Hypothalamus (tissue), 51 donors: ENCODE measurements around the gene GRIK5.

Experiments
- DNase-seq, 51 donors: peaks; one replicate each; lab custom pipeline; 2025; lab: John Stamatoyannopoulos, UW

The GRIK5 gene

GRCh38 chr19:42076380-42076944 lies 6.5 kb upstream of the GRIK5 start:
- DNase-seq = peak in 11 of 51 donors; percentile 35 to 63 (median 59)

GRCh38 chr19:42075616-42076379 lies 5.8 kb upstream of the GRIK5 start, which contains the start of gene ZNF574:
TSS of gene ZNF574 (plus strand) at chr19:42076166. CDS start at chr19:42078607, 2,441 bp downstream.
- peak; percentile 81 to 99 (median 97) for DNase-seq

DNA sequence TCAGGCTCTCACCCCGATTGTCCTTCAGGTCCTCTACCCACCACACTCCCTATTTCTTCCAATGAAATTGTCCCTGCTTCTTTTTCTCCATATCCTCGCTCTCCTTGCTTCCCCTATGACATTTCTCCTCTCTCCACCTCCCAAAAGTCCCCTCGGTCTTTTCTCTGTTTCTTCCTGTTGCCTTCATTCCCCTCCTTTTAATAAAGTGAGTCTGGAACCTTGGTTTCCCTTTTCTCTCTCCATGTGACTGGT lies 5.3 kb upstream of the GRIK5 start:
- DNase-seq = peak in 2 of 51 donors; percentile 28 to 34

DNA sequence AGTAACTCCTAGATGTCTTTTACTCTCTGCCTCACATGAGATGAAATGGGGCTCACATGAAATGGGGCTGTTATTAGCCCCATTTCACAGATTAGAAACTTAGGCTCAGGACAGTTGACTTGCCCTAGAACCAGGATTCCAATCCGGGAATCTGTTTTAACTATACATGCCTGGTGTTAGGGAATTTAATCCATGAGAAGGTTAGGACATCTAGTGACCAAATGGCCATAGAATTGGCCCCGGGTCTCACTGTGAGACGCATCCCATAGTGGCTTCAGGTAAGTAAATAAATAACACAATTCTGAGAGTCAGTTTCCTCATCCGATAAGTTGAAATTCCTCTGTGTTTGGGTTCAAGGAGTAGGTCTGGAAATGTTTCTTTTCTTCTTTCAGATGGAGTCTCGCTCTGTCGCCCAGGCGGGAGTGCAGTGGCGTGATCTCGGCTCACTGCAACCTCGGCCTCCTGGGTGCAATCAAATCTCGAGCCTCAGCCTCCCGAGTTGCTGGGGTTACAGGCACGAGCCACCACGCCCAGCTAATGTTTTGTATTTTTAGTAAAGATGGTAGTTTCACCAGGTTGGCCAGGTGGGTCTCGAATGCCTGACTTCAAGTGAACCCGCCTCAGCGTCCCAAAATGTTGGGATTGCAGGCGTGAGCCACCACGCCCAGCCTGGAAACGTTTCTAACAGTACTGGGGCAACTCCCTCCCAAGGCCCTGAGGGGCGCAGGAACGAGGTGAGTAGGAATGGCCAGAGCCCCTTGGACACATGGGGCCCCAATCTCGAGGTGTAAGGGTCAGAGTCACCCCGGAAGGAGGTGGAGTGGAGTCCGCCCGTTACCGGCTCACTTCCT lies 4.7 kb upstream of the GRIK5 start:
- DNase-seq = peak in 3 of 51 donors; percentile 8 to 37 (median 24)

DNA sequence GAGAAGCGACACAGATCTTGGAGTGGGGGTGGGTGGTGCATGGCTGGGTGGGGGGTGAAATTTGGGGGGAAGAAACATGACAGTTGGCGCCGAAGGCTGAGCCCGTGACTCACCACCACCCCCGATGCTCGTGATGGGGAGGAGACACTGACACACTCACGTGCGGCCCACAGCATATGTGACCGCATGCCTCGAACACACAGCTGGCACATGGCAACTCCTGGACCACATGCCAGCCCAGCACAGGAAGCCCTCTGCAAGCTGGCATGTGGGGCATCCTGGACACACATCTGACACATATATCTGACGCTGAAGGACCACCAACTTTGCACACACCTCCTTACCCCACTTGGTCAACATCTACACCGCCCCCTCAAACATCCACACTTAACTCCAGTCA lies 1.2 kb upstream of the GRIK5 start:
- DNase-seq = peak in 1 of 51 donors; percentile 49

DNA sequence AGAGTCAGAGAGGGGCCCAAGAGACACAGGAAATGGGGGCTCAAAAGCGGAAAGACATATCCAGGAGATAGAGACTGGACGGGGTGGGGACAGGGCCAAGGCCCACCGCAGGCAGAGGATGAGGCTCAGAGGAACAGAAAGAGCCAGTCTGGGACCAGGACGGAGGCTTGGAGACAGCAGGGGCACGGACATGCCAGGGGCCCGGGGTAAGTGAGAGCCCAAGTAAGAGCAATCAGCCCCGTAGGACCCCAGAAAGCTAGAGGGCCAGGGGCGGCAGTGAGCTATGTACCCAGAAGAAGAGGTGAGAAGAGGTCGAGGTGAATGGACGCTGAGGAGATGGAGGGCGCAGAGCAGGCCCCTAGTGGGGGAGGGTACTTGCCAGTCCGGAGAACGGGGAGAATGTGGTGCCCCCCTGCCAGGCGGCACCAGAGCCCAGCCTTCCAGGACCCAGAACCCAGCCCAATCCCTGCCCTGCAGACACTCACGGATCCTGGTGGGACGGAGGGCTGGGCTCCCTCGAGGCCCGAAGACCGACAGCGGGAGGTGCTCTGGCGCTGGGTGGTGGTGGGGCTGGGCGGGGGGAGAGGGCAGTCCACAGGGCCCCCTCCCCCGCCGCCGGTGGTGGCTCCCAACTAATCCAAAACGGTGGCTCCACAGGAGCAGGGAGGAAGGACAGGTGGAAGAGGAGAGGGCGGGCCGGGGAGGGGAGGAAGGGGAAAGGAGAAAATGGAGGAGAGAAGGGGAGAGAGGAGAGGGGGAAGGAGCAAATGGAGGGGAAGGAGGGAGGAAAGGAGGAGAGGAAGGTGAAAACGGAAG lies 1.0 kb downstream of the GRIK5 start:
- DNase-seq = peak in 4 of 51 donors; percentile 6 to 15 (median 11)

DNA sequence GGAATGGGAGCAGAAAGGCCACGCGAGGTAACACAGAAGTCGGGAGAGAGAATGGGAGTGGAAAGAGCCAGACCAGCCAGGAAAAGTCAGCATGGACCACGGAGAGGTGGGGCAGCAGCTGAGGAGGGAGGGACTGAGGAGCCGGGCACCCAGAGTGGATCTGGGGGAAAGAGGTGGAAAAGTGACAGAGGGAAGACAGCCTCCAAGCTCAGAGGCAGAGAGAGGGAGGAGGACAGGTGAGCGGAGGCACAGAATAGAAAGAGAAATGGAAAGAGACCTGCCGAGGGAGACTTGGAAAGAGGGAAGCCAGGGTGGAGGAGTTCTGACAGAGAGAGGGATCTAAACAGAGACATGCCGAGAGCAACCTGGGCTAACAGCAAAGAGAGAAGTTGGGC lies 1.6 kb downstream of the GRIK5 start:
- peak in 1 of 51 donors; percentile 15 for DNase-seq

DNA sequence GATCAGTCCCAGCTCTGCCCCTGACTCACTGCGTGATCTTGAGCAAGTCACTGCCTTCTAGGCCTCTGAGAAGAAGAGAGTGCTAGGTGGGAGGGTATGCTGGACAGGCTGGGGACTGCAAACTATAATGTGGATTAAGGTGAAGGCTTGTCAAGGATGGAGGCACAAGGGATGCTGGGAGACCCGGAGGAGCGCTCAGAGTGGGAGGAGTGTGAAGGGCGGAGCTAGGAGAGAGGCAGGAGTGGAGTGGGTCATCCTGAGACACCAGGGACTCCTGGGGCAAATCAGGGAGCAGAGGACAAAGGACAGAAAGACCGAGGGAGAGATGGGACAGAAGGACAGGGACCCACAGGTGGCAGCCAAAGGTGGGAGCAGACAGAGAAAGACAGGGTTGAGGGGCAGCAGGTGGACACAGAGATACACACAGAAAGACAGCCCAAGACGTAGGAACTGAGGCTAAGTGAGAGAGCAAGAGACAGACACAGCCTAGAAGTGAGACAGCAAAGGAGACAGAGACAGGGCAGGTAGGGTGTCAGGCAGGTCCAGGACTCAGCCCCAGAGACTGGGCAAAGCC lies 2.6 kb downstream of the GRIK5 start:
- DNase-seq = no peak

DNA sequence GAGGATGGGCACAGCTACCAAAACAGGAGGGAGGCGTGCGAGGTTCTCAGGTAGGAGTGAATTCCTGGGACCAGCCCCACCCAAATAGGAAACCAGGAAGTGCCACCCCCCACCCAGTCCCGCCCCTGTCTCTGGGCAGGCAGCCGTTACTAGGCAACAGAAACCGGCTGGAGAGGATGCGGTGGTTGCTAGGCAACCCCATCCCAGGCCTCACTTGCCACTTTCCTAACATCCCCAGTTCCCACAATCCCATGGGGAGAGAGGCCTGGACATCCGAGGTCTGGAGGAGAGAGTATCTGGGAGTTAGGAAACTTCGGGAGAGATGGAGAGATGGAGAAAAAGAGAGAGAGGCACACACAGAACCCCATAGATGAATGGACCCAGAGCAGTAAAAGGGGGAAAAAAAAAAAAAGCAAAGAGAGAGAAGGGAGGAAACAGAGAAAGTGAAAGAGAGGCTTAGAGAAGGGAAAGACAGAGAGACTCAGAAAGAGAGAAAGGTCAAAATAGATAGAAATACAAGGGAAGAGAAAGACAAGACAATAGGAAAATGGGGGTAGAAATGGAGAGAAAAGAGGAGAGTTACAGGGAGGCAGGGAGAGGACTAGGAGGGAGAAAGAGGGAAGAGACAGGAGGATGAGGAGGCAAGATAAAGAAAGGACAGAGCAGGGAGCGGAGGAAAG lies 3.8 kb downstream of the GRIK5 start:
- DNase-seq = peak in 25 of 51 donors; percentile 7 to 73 (median 35)

DNA sequence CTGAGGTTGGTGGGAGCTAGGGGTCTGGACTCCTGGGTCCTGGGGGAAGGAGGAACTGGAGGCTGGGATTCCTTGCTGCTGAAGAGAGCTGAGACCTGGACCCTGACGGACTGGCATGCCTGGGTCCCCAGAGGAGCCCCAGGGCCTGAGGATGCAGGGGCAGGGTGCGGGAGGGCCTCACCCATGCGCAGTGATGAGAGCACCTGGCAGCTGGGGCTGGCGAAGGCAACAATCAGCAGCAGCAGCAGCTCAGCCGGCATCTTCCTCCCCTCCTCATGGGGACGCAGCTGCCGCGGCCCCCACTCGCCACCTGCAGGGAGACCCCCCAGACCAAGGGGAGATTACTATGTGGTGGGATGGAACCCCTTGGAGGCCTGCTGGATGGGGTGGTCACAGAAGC lies 4.5 kb downstream of the GRIK5 start:
- DNase-seq = no peak

DNA sequence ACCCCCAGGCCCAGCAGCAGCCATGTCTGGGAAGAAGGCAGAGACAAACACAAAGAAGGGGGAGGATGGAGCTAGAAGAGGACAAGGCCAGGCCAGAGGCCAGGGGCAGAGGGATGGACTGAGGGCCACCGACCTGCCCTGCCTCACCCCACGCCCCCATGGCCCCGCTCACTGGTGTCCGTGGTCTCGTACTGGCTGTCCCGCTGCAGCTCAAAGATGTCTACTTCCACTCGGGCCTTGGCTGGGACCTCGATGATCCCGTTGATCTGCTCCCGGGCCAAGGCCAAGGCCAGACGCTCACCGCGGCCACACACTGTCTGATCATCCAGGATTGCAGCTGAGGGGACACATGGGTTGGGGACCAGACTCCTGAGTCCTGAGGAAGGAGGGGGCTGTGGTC lies 5.0 kb downstream of the GRIK5 start:
- no peak for DNase-seq

DNA sequence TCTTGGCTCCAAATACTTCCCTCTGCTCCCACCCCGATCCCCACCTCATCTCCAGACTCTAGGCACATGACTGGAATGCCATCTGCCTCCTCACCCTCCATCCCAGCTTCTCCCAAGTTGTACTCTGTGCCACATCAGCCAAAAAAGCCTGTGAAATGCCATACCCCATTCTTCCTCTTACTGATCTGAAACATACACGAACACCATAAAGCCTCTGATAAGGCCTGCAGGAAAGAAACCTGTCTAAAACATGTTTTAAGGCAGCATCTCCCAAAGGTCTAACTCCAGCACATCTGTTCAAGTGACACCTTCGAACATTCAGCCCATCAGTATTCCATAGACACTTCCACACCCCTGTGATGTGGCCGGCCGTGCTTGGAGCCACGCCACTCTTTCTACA lies 5.6 kb downstream of the GRIK5 start:
- no peak for DNase-seq

- DNase-seq = no peak
Observed at GRCh38 chr19:42062381-42062780, 7.6 kb downstream of the GRIK5 start.

DNA sequence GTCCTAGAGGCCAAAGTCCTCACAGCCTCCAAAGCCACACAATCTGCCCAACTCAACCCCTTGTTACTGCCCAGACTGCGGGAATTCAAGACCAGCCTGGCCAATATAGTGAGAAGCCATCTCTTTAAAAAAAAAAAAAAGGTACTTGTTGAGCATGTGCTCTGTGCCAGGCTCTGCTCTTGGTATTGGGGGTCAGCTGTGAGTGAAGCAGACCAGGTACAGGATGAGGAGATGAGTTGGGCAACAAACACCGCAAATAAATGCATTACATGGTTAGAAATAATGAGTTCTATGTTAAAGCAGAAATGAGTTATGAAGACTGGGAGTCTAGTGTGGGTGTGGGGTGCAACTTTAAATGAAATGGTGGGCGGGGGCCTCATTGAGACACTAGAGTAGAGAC lies 9.9 kb downstream of the GRIK5 start:
- no peak for DNase-seq

GRCh38 chr19:42059196-42059595 lies 10.8 kb downstream of the GRIK5 start:
- no peak for DNase-seq

GRCh38 chr19:42057846-42058245 lies 12.2 kb downstream of the GRIK5 start:
- no peak for DNase-seq

GRCh38 chr19:42054205-42054604 lies 15.8 kb downstream of the GRIK5 start:
- no peak for DNase-seq

GRCh38 chr19:42053037-42053935 lies 16.7 kb downstream of the GRIK5 start:
- DNase-seq = no peak
